Measurements from ENCODE around the gene CAMK1D.

GRCh38 chr10:12637649-12638048, 288.3 kb downstream of the CAMK1D start:
- TF ChIP-seq EZH2 (IDR thresholded peaks at IDR 0.05; ENCODE audit: low read depth, low read length, severe bottlenecking), result no peak
- no peak for TF ChIP-seq RXRA (IDR thresholded peaks at IDR 0.05; ENCODE audit: insufficient read depth, low read depth, low read length)
- TF ChIP-seq RAD21 (IDR thresholded peaks at IDR 0.05 in 1 of 2, conservative IDR thresholded peaks at IDR 0.05 in 1 of 2; ENCODE audit: low read depth in 2 of 2, low read length in 2 of 2), result no peak
- TF ChIP-seq CTCF (IDR thresholded peaks at IDR 0.05; ENCODE audit: control extremely low read depth in 1 of 3, insufficient read depth in 1 of 3, low read depth in 1 of 3, low read length in 3 of 3), result no peak

Measured in H1 (cell line).